ENCODE data around the gene LSM7. TPM values are rescaled to one million over a fixed set of nuclear protein-coding genes. Genes with fewer than 3 reads are reported as not detected.

The LSM7 gene
- polyA plus RNA-seq, 1 donor from 2014 or later = 550 TPM

- no peak overlapping the region for H3K27ac ChIP-seq (ENCODE audit: low read length)
- H3K36me3 ChIP-seq (ENCODE audit: insufficient read depth, low read length) = no peaks in the 10 kb centered on the region
- no peak overlapping the region for H2AFZ ChIP-seq (ENCODE audit: low read depth, low read length)
- H3K4me2 ChIP-seq (ENCODE audit: low read length) = no peak overlapping the region
- H3K27me3 ChIP-seq (ENCODE audit: insufficient read depth, low read depth, low read length) = no peaks in the 10 kb centered on the region
- no peaks in the 10 kb centered on the region for H3K9me3 ChIP-seq (ENCODE audit: low read length)
- no peak for TF ChIP-seq POLR2AphosphoS5 (IDR thresholded peaks at IDR 0.05)
- TF ChIP-seq RAD21 (conservative IDR thresholded peaks at IDR 0.05) = no peak
- TF ChIP-seq EZH2 (IDR thresholded peaks at IDR 0.05; ENCODE audit: borderline replicate concordance, insufficient read depth, low read length, poor library complexity, severe bottlenecking) = no peak
- TF ChIP-seq SMC3 (conservative IDR thresholded peaks at IDR 0.05; ENCODE audit: poor library complexity) = no peak
- no peak for TF ChIP-seq MXI1 (conservative IDR thresholded peaks at IDR 0.05; ENCODE audit: poor library complexity, severe bottlenecking)
- no peak for TF ChIP-seq REST (IDR thresholded peaks at IDR 0.05; ENCODE audit: borderline replicate concordance)
- no peak for TF ChIP-seq EP300 (conservative IDR thresholded peaks at IDR 0.05; ENCODE audit: poor library complexity, severe bottlenecking)
- no peak for TF ChIP-seq TAF1 (IDR thresholded peaks at IDR 0.05; ENCODE audit: low read depth)
- TF ChIP-seq, protein P1, sequence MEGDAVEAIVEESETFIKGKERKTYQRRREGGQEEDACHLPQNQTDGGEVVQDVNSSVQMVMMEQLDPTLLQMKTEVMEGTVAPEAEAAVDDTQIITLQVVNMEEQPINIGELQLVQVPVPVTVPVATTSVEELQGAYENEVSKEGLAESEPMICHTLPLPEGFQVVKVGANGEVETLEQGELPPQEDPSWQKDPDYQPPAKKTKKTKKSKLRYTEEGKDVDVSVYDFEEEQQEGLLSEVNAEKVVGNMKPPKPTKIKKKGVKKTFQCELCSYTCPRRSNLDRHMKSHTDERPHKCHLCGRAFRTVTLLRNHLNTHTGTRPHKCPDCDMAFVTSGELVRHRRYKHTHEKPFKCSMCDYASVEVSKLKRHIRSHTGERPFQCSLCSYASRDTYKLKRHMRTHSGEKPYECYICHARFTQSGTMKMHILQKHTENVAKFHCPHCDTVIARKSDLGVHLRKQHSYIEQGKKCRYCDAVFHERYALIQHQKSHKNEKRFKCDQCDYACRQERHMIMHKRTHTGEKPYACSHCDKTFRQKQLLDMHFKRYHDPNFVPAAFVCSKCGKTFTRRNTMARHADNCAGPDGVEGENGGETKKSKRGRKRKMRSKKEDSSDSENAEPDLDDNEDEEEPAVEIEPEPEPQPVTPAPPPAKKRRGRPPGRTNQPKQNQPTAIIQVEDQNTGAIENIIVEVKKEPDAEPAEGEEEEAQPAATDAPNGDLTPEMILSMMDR (IDR thresholded peaks at IDR 0.05; ENCODE audit: poor library complexity, severe bottlenecking) = no peak
- H3K9me2 ChIP-seq (ENCODE audit: insufficient read depth, low read length) = no peaks in the 10 kb centered on the region
- no peak overlapping the region for H3K4me3 ChIP-seq (ENCODE audit: low read length)
- peaks cover 21% of the 10 kb centered on the region for H3K79me2 ChIP-seq (replicated peaks; ENCODE audit: insufficient read depth, low read length)
- H4K20me1 ChIP-seq (ENCODE audit: insufficient read depth) = no peaks in the 10 kb centered on the region
- no peaks in the 10 kb centered on the region for H3F3A ChIP-seq (ENCODE audit: insufficient read depth, low read length, poor library complexity, severe bottlenecking)
- no peak overlapping the region for H3K9ac ChIP-seq (ENCODE audit: low read length)
Observed at GRCh38 chr19:2336528-2337328, 8.3 kb upstream of the LSM7 start.

- Histone ChIP-seq H3K36me3 (ENCODE audit: insufficient read depth, low read length) (no peaks in the 10 kb centered on the region), H3K9ac (ENCODE audit: low read length) (no peak overlapping the region), H3K4me2 (ENCODE audit: low read length) (no peak overlapping the region), H3K9me2 (ENCODE audit: insufficient read depth, low read length) (no peaks in the 10 kb centered on the region), H3K4me3 (ENCODE audit: low read length) (no peak overlapping the region), H3F3A (ENCODE audit: insufficient read depth, low read length, poor library complexity, severe bottlenecking) (no peaks in the 10 kb centered on the region), H4K20me1 (ENCODE audit: insufficient read depth) (no peaks in the 10 kb centered on the region), H3K27ac (ENCODE audit: low read length) (no peak overlapping the region), H3K9me3 (ENCODE audit: low read length) (no peaks in the 10 kb centered on the region), H2AFZ (ENCODE audit: low read depth, low read length) (no peak overlapping the region), H3K79me2 (replicated peaks; ENCODE audit: insufficient read depth, low read length) (peaks cover 29% of the 10 kb centered on the region), H3K27me3 (ENCODE audit: insufficient read depth, low read depth, low read length) (no peaks in the 10 kb centered on the region)
- TF ChIP-seq REST (IDR thresholded peaks at IDR 0.05; ENCODE audit: borderline replicate concordance) = no peak
- TF ChIP-seq, protein P1 (IDR thresholded peaks at IDR 0.05; ENCODE audit: poor library complexity, severe bottlenecking) = no peak
- no peak for TF ChIP-seq POLR2AphosphoS5 (IDR thresholded peaks at IDR 0.05)
- no peak for TF ChIP-seq MXI1 (conservative IDR thresholded peaks at IDR 0.05; ENCODE audit: poor library complexity, severe bottlenecking)
- TF ChIP-seq EZH2 (IDR thresholded peaks at IDR 0.05; ENCODE audit: borderline replicate concordance, insufficient read depth, low read length, poor library complexity, severe bottlenecking) = no peak
- no peak for TF ChIP-seq EP300 (conservative IDR thresholded peaks at IDR 0.05; ENCODE audit: poor library complexity, severe bottlenecking)
- TF ChIP-seq RAD21 (conservative IDR thresholded peaks at IDR 0.05) = no peak
- no peak for TF ChIP-seq SMC3 (conservative IDR thresholded peaks at IDR 0.05; ENCODE audit: poor library complexity)
- no peak for TF ChIP-seq TAF1 (IDR thresholded peaks at IDR 0.05; ENCODE audit: low read depth)
Observed at GRCh38 chr19:2335848-2336247, 7.5 kb upstream of the LSM7 start.

Data from neural cell (in vitro differentiated cells).